HepG2 (cell line): ENCODE data around the gene AKAP14. TPM values are rescaled to one million over a fixed set of nuclear protein-coding genes. Genes with fewer than 3 reads are reported as not detected.

Source experiments
- ATF4 ChIP-seq, 2 experiments: fragments of 450-650 bp in 1 of 2; sonication (generic) in 1 of 2; formaldehyde crosslinking; IDR thresholded peaks; 2 replicates each; pipeline versions ENCODE4 v1.5.0 to v1.8.0; 2020 to 2022; ENCODE audit warnings: mild to moderate bottlenecking in 1 of 2, missing genetic modification reagents in 1 of 2
- GMEB2 ChIP-seq: IDR thresholded peaks from 2 replicates; pipeline ENCODE4 v1.6.1; 2016; ENCODE audit warnings: missing biosample characterization, missing genetic modification reagents, low read depth
- KDM6A ChIP-seq: IDR thresholded peaks from 2 replicates; pipeline ENCODE4 v1.6.1; 2016; ENCODE audit warnings: low read depth
- LBX2 ChIP-seq: sonication (generic); formaldehyde crosslinking; IDR thresholded peaks from 2 replicates; pipeline ENCODE4 v1.5.0; 2020; ENCODE audit warnings: missing genetic modification reagents, mild to moderate bottlenecking, borderline replicate concordance
- MEF2D ChIP-seq: sonication (generic); formaldehyde crosslinking; IDR thresholded peaks from 2 replicates; pipeline ENCODE4 v1.5.1; 2020; ENCODE audit warnings: mild to moderate bottlenecking, missing genetic modification reagents
- MTA3 ChIP-seq: sonication (generic); formaldehyde crosslinking; IDR thresholded peaks from 2 replicates; pipeline ENCODE4 v1.4.0; 2020; ENCODE audit warnings: missing genetic modification reagents
- NAIF1 ChIP-seq: sonication (generic); formaldehyde crosslinking; IDR thresholded peaks from 2 replicates; pipeline ENCODE4 v1.5.0; 2020; ENCODE audit warnings: mild to moderate bottlenecking, missing genetic modification reagents, borderline replicate concordance
- NKX3-1 ChIP-seq: sonication (generic); formaldehyde crosslinking; IDR thresholded peaks from 2 replicates; pipeline ENCODE4 v1.5.0; 2020; ENCODE audit warnings: missing genetic modification reagents
- SIN3B ChIP-seq: fragments of 150-350 bp; IDR thresholded peaks from 2 replicates; pipeline ENCODE4 v1.6.1; 2014; ENCODE audit warnings: low read length
- TFAP4 ChIP-seq: sonication (generic); IDR thresholded peaks from 2 replicates; pipeline ENCODE4 v1.6.1; 2016; ENCODE audit warnings: low read depth, borderline replicate concordance
- TFDP2 ChIP-seq: sonication (generic); formaldehyde crosslinking; IDR thresholded peaks from 2 replicates; pipeline ENCODE4 v1.4.0; 2020; ENCODE audit warnings: missing genetic modification reagents
- YEATS2 ChIP-seq: sonication (generic); formaldehyde crosslinking; IDR thresholded peaks from 2 replicates; pipeline ENCODE4 v1.4.0; 2020; ENCODE audit warnings: missing genetic modification reagents, borderline replicate concordance
- ZFP41 ChIP-seq: sonication (generic); formaldehyde crosslinking; IDR thresholded peaks from 2 replicates; pipeline ENCODE4 v1.4.0; 2020; ENCODE audit warnings: mild to moderate bottlenecking, missing genetic modification reagents, borderline replicate concordance
- ZNF101 ChIP-seq: sonication (generic); formaldehyde crosslinking; IDR thresholded peaks from 2 replicates; pipeline ENCODE4 v1.4.0; 2020; ENCODE audit warnings: mild to moderate bottlenecking, low read depth, missing genetic modification reagents, borderline replicate concordance
- ZNF205 ChIP-seq: IDR thresholded peaks from 2 replicates; pipeline ENCODE4 v1.6.1; 2018; ENCODE audit warnings: missing biosample characterization, missing genetic modification reagents
- ZNF224 ChIP-seq: sonication (generic); formaldehyde crosslinking; IDR thresholded peaks from 2 replicates; pipeline ENCODE4 v1.5.0; 2020; ENCODE audit warnings: mild to moderate bottlenecking, missing genetic modification reagents
- ZNF619 ChIP-seq: sonication (generic); formaldehyde crosslinking; IDR thresholded peaks from 2 replicates; pipeline ENCODE4 v1.4.0; 2020; ENCODE audit warnings: mild to moderate bottlenecking, missing genetic modification reagents
- ZNF713 ChIP-seq: sonication (generic); formaldehyde crosslinking; IDR thresholded peaks from 2 replicates; pipeline ENCODE4 v1.4.0; 2020; ENCODE audit warnings: mild to moderate bottlenecking, missing genetic modification reagents
- ZNF800 ChIP-seq: sonication (generic); formaldehyde crosslinking; IDR thresholded peaks from 2 replicates; pipeline ENCODE4 v1.4.0; 2020; ENCODE audit warnings: missing genetic modification reagents
- polyA plus RNA-seq, 8 experiments: library from polyadenylated mRNA; depleted of rRNA in 3 of 8; stranded (reverse) in 7 of 8; unstranded in 1 of 8; fragments of >200 nt; fragmentation: Illumina TruSeq in 4 of 8; extraction: Trizol in 4 of 8; gene quantifications; 2 replicates each; pipeline versions ENCODE4 v1.2.1 to v1.2.3, GENCODE V29; 2011 to 2016; ENCODE audit warnings: low read depth in 4 of 8, missing spikeins in 1 of 8, mixed read lengths in 1 of 8; ENCODE audit not compliant: insufficient read depth in 1 of 8
- total RNA-seq, 5 experiments: library from RNA; depleted of rRNA; stranded (reverse); fragments of >200 nt; fragmentation: Illumina TruSeq; extraction: Trizol; gene quantifications; 2 replicates each; pipeline ENCODE4 v1.2.3, GENCODE V29; 2016; ENCODE audit warnings: low read depth in 1 of 5

The AKAP14 gene
- total and polyA plus RNA-seq, 2 of the 13 experiments (the other 11 are each of a cell fraction or from before 2014, with no cell fraction given), result 0.20 to 1.7 TPM

- peak; percentile 63; the same call in 1 of the 2 replicates for TF ChIP-seq NAIF1 (CRISPR knock-in tag)
- TF ChIP-seq ZNF800 (CRISPR knock-in tag), result peak; percentile 78
- TF ChIP-seq ATF4 (CRISPR knock-in tag; IDR thresholded peaks at IDR 0.05), result 0 out of 4 replicates have a peak, but pooled peaks of 1 of the 2 experiments have one; percentile 33
- TF ChIP-seq MTA3 (CRISPR knock-in tag), result no peak
- TF ChIP-seq KDM6A, result no peak
- peak; percentile 43; the same call in 1 of the 2 replicates for TF ChIP-seq MEF2D (CRISPR knock-in tag)
- no peak for TF ChIP-seq SIN3B
- TF ChIP-seq ZNF224 (CRISPR knock-in tag), result no peak
- peak; percentile 69; the same call in 1 of the 2 replicates for TF ChIP-seq ZNF205
- TF ChIP-seq GMEB2 (CRISPR knock-in tag), result peak; percentile 70; the same call in 1 of the 2 replicates
- no peak for TF ChIP-seq ZNF619 (CRISPR knock-in tag)
- TF ChIP-seq LBX2 (CRISPR knock-in tag), result peak; percentile 36; the same call in 1 of the 2 replicates
- TF ChIP-seq ZFP41 (CRISPR knock-in tag), result no peak
- peak; percentile 82; the same call in 1 of the 2 replicates for TF ChIP-seq YEATS2
- no peak for TF ChIP-seq ZNF713
- TF ChIP-seq TFAP4, result no peak
- peak; percentile 91; the same call in 1 of the 2 replicates for TF ChIP-seq NKX3-1 (CRISPR knock-in tag)
- TF ChIP-seq ZNF101, result no peak
- peak; percentile 27; the same call in 1 of the 2 replicates for TF ChIP-seq TFDP2 (CRISPR knock-in tag)
Measured at GRCh38 chrX:119871599-119872395, 23.9 kb upstream of the AKAP14 start, which contains the start of the genes NDUFA1 and RNF113A (continued).
